NB4 (cell line): ENCODE results near the gene TSPAN15.

Experiments used
- MYC ChIP-seq: IDR thresholded peaks from 2 replicates; pipeline ENCODE4 v1.6.1; 2011; ENCODE audit warnings: low read depth, low read length
- POLR2A ChIP-seq: IDR thresholded peaks from 2 replicates; pipeline ENCODE4 v1.6.1; 2011; ENCODE audit warnings: mild to moderate bottlenecking; ENCODE audit not compliant: insufficient read length; ENCODE audit errors: extremely low read depth
- TF ChIP-seq, protein P1 (sequence below): IDR thresholded peaks from one replicate; pipeline ENCODE4 v1.5.1; 2012; ENCODE audit warnings: low read depth, low read length

DNA sequence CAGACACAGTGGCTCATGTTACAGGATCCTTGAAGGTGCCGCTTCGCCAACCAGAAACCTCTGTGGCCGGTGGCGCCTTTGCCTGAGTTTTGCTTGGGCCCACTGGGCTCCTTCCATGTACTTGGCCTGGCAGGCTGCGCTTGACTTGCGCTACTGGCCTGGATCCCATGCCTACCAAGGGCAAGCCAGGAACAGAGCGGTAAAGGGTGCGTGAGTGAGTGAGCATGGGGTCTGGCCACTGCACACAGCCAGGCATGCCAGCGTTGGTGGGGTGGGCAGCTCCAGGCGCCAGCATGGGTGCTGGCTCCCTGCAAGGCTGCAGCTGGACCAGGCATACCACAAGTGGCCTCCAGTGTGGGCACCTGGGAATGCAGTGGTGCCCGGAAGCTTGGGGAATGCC is 16.3 kb upstream of the TSPAN15 start:
- TF ChIP-seq POLR2A (no peak), MYC (no peak)
- TF ChIP-seq, protein P1, sequence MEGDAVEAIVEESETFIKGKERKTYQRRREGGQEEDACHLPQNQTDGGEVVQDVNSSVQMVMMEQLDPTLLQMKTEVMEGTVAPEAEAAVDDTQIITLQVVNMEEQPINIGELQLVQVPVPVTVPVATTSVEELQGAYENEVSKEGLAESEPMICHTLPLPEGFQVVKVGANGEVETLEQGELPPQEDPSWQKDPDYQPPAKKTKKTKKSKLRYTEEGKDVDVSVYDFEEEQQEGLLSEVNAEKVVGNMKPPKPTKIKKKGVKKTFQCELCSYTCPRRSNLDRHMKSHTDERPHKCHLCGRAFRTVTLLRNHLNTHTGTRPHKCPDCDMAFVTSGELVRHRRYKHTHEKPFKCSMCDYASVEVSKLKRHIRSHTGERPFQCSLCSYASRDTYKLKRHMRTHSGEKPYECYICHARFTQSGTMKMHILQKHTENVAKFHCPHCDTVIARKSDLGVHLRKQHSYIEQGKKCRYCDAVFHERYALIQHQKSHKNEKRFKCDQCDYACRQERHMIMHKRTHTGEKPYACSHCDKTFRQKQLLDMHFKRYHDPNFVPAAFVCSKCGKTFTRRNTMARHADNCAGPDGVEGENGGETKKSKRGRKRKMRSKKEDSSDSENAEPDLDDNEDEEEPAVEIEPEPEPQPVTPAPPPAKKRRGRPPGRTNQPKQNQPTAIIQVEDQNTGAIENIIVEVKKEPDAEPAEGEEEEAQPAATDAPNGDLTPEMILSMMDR = no peak
